Rectal smooth muscle tissue (tissue), 1 donor: ENCODE results near the gene ARHGEF4.
"Not testable (repeated sequence)": the region's sequence is repeated elsewhere in the genome, so short reads cannot be mapped to it uniquely, and the experiment has no call there.

Experiments used
- H3K27ac ChIP-seq: one replicate; pipeline ENCODE4 v1.7.0; 2013; ENCODE audit warnings: low read depth, low read length, inconsistent platforms
- H3K27me3 ChIP-seq: one replicate; pipeline ENCODE4 v1.7.0; 2013; ENCODE audit warnings: low read length; ENCODE audit not compliant: control insufficient read depth, insufficient read depth
- H3K36me3 ChIP-seq: one replicate; pipeline ENCODE4 v1.7.0; 2013; ENCODE audit warnings: low read length; ENCODE audit not compliant: control insufficient read depth, insufficient read depth
- H3K4me1 ChIP-seq: one replicate; pipeline ENCODE4 v1.7.0; 2013; ENCODE audit warnings: low read length; ENCODE audit not compliant: control insufficient read depth, insufficient read depth
- H3K4me3 ChIP-seq: one replicate; pipeline ENCODE4 v1.7.0; 2013; ENCODE audit warnings: low read length
- H3K9ac ChIP-seq: one replicate; pipeline ENCODE4 v1.7.0; 2013; ENCODE audit warnings: low read length

The ARHGEF4 gene

DNA sequence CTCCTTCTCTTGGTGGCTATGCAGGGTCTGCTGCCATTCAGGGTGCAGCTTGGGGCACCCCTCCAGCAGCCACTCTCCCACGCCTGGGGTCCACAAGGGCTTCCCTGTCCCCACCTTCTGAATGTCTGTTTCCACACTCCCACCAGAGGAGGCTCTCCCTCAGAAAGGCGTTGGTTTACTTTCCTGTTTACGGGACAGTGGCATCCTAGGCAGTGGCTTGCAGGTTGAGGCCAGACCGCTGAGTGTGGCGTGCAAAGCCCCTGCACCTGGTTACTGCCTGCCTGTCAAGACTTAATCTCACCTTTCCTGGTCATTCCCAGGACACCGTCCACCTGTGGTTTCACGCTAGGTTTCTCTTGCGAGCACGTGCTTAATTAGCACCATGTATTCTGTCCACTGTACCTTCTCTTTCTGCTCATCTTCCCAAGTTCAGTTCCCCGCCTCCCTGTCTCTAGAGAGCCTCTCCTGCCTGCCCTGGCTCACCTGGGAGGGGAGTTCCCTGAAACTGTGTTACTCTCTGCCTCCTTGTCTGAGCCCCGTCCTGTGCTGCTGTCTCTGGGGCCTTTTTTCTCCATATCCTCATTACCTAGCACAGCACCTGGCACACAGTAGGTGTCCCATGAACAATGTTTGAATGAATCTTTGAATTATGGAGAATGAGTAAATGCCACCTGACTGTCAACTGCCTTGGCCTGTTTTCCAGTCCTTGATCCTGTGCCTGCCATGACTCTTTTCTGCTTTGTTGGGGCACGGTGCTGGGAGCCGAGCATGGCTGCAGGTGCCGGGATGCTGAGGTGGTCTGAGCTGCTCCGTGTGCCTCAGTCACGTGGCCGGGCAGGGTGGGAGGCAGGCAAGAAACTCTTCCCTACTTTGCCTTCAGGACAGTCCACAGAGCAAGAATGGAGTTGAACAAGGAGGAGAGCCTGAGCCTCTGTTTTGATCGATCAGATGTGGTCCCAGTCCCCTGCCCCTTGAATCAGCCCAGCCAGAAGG, 56.4 kb downstream of the ARHGEF4 start:
- no peaks in the 10 kb centered on the region for H3K4me1 ChIP-seq
- H3K27me3 ChIP-seq, result no peaks in the 10 kb centered on the region
- H3K36me3 ChIP-seq, result no peaks in the 10 kb centered on the region
- no peak overlapping the region for H3K9ac ChIP-seq
- H3K4me3 ChIP-seq, result no peak overlapping the region
- no peak overlapping the region for H3K27ac ChIP-seq

DNA sequence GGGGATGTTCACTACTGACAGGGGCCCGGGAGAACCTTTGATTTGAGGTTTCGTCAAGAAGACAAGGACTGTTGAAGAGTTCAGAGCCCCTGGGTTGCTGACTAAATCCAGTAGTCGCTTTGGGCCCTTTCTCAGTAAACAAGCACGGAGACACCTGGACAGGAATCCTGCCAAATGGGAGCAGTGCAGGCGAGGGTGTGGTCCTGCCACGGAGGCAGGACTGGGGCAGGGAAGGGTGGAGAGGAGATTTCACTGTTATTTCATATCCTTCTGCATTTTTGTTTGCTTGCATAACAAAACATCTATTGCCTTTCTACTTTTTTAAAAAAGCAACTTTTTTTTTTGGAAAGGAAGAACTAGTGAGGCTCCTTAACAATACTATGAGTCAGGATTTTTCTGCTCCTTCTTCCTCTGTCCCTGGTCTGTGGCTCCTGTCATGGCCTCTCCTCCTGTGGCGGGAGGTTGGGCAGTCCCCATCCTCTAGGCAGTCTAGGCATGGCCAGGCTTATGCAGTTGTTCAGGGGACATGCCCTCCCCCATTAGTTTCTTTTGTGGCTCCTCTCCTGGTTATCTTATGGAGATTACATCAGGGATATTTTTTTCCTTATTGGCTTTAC, 57.7 kb downstream of the ARHGEF4 start:
- Histone ChIP-seq H3K27me3 (no peaks in the 10 kb centered on the region), H3K36me3 (no peaks in the 10 kb centered on the region), H3K9ac (no peak overlapping the region), H3K27ac (no peak overlapping the region), H3K4me1 (no peaks in the 10 kb centered on the region), H3K4me3 (no peak overlapping the region)

DNA sequence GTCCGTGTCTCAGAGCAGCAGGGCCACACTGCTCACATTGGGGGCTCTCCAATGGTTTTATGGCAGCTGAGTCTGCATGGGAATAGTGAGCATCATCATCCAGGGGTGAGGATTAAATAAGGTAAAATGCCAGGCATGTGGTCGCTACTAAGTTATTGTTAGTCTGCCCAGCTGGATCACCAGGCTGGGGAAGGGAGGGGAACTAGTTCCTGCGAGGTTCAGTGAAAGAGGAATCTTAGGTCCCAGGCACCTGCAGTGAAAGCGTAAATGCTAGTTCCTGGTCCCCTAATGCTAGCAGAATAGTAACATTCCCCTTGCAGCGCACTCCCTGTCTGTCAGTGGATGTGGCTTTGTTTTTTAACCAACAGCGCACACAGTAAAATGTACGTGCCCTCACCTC, 60.1 kb downstream of the ARHGEF4 start:
- Histone ChIP-seq H3K27ac (no peak overlapping the region), H3K27me3 (no peaks in the 10 kb centered on the region), H3K36me3 (no peaks in the 10 kb centered on the region), H3K4me3 (no peak overlapping the region), H3K9ac (no peak overlapping the region), H3K4me1 (no peaks in the 10 kb centered on the region)

DNA sequence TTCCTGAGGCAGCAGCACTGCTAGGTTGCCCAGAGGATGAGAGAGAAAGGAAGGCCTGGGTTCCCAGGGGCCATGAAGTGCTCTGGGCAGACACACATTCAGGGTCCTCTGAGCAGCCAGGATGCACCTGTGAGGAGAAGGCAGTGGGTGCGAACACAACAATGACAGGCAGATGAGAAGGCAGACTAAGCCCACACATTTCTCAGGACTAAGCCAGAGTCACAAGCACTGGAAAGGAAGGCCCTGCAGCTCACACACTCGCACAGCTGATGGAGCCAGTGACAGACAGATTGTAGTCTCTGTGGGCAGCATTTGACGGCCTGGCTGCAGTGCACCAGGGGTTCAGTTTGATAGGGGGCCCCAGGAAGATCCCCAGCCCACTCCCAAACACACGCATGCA, 61.8 kb downstream of the ARHGEF4 start:
- H3K9ac ChIP-seq, result no peak overlapping the region
- H3K27me3 ChIP-seq, result no peaks in the 10 kb centered on the region
- no peaks in the 10 kb centered on the region for H3K4me1 ChIP-seq
- H3K36me3 ChIP-seq, result no peaks in the 10 kb centered on the region
- H3K27ac ChIP-seq, result no peak overlapping the region
- no peak overlapping the region for H3K4me3 ChIP-seq

DNA sequence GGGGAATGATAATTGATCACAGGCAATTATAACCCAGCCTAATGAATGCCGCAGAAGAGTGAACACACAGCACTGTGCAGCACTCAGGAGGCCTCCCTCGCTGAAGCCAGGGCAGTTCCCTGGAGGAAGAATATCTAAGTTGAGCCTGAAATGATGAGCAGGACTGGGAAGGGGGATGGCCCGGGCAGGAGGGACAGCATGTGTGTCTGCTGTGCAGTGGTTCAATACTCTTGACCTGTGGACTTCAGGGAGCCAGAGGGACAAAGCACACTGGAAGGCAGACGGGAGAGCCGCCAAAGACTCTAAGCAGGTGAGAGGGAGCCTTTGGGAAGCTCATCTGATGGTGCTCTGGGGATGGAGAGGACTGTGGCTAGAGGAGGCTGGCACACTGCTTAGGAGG, 62.6 kb downstream of the ARHGEF4 start:
- H3K4me3 ChIP-seq, result no peak overlapping the region
- no peaks in the 10 kb centered on the region for H3K27me3 ChIP-seq
- no peaks in the 10 kb centered on the region for H3K4me1 ChIP-seq
- no peak overlapping the region for H3K27ac ChIP-seq
- H3K9ac ChIP-seq, result no peak overlapping the region
- H3K36me3 ChIP-seq, result no peaks in the 10 kb centered on the region

DNA sequence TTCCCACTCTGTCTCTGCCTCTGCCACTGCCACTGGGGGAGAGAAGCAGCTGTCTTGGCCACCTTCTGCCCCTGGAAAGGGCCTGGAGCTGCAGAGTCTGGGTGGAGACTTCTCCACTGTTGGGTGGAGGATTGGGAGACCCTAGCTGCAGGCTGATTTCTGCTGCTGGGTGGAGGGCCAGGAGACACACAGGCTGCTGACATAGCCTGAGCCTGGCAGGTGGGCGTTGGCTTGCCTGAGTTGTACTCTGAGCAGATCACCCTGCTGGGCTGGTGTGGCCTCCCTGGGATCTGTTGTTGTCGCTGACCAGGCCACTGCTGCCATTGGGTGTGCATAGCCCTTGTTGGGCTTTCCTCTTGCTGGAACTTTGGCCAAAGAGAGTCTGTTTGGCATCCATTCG, 64.3 kb downstream of the ARHGEF4 start:
- H3K9ac ChIP-seq, result no peak overlapping the region
- no peaks in the 10 kb centered on the region for H3K4me1 ChIP-seq
- no peaks in the 10 kb centered on the region for H3K36me3 ChIP-seq
- no peaks in the 10 kb centered on the region for H3K27me3 ChIP-seq
- H3K4me3 ChIP-seq, result no peak overlapping the region
- H3K27ac ChIP-seq, result no peak overlapping the region

DNA sequence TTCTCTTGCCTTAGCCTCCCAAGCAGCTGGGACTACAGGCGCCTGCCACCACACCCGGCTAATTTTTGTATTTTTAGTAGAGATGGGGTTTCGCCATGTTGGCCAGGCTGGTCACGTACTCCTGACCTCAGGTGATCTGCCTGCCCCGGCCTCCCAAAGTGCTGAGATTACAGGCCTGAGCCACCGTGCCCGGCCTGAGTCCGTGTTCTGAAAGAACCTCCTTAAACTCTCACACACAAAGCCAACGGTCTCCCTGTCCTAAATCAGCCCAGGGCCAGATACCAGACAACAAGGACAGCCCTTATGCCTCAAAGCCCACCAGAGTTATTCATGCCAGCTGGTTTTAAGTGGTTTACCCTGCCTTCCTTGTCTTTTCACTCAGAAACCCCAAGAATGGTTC, 64.9 kb downstream of the ARHGEF4 start:
- not testable (repeated sequence) for H3K4me1 ChIP-seq

DNA sequence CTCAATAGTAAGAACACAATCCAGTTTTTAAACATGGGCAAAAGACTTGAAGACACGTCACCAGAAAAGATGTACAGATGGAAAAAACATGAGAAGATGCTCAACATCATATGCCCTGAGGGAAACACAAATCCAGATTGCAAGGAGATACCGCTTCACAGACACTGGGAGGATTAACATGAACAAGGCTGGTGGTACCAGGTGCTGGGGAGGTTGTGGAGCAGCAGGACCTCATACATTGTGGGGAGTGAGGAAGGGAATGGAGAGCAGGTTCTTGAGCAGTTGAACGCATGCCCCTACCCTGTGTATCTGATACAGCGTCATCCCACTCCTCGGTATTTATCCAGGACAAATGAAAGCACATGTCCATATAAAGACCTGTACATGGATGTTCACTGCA, 72.1 kb downstream of the ARHGEF4 start:
- Histone ChIP-seq H3K36me3 (no peaks in the 10 kb centered on the region), H3K4me1 (no peaks in the 10 kb centered on the region), H3K4me3 (no peak overlapping the region), H3K27ac (no peak overlapping the region), H3K27me3 (no peaks in the 10 kb centered on the region), H3K9ac (no peak overlapping the region)

More for the DNA sequence above, 64.9 kb downstream of the ARHGEF4 start:
- not testable (repeated sequence) for H3K27ac ChIP-seq, H3K9ac ChIP-seq, H3K36me3 ChIP-seq, H3K4me3 ChIP-seq, H3K27me3 ChIP-seq

DNA sequence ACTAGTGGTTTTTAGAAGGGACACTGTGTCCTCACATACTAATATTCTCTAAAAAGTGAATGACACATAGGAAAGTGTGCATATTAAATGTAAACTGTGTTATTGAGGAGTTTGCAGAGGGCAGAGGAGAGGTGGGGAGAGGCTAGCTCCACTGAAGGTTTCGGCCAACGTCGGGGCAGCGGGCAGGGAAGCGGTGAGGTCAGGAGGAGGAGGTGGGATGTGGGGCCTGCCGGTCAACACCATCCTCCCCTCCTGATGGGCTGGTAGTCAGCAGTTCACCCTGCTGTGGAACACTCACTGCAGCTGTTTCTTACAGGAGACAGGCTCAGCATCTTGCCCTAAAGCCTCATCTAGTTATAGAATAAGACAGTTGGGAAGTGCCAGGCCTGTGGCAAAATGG, 74.2 kb downstream of the ARHGEF4 start:
- no peak overlapping the region for H3K4me3 ChIP-seq
- H3K27me3 ChIP-seq, result no peaks in the 10 kb centered on the region
- no peak overlapping the region for H3K27ac ChIP-seq
- H3K9ac ChIP-seq, result no peak overlapping the region
- no peaks in the 10 kb centered on the region for H3K4me1 ChIP-seq
- no peaks in the 10 kb centered on the region for H3K36me3 ChIP-seq

DNA sequence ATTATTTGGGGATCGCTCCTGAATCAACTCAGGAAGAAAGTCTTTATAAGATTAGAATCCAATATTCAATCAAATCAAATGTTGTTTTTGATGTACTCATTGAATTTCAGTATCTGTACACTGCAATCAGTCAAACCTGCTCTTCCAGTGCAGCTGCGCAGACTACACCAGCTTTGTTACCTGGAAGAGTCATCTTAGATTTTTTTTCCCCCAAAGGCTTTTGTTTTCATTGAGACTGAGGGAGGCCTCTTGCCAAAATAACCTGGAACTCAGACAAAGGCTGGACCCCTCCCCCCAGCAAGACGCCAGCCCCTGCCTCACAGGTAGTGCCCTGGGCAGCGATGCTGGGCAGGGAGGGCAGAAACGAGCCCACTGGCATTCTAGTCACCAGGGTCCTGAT, 74.8 kb downstream of the ARHGEF4 start:
- no peak overlapping the region for H3K4me3 ChIP-seq
- H3K9ac ChIP-seq, result no peak overlapping the region
- no peak overlapping the region for H3K27ac ChIP-seq
- H3K36me3 ChIP-seq, result no peaks in the 10 kb centered on the region
- no peaks in the 10 kb centered on the region for H3K27me3 ChIP-seq
- no peaks in the 10 kb centered on the region for H3K4me1 ChIP-seq

DNA sequence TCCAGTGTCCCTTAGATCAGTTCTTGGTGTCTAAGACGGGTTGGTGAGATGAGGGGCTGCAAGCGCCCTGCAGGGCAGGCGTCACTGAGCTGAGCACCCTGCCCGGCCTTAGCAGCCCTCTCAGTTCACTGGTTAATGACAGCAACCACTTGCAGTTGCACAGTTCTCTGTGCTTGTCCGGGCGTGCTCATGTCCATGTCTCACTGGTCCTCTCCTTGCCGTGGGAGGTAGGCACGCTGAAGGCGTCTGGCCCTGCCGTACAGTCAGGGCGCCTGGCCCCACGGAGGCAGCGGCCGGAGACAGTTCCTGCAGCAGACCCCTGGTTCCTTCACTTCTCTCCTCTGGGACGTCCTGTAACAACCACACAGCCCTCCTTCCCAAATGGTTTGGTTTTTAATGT, 75.3 kb downstream of the ARHGEF4 start:
- no peak overlapping the region for H3K9ac ChIP-seq
- no peaks in the 10 kb centered on the region for H3K27me3 ChIP-seq
- no peak overlapping the region for H3K27ac ChIP-seq
- no peak overlapping the region for H3K4me3 ChIP-seq
- H3K36me3 ChIP-seq, result no peaks in the 10 kb centered on the region
- H3K4me1 ChIP-seq, result no peaks in the 10 kb centered on the region

DNA sequence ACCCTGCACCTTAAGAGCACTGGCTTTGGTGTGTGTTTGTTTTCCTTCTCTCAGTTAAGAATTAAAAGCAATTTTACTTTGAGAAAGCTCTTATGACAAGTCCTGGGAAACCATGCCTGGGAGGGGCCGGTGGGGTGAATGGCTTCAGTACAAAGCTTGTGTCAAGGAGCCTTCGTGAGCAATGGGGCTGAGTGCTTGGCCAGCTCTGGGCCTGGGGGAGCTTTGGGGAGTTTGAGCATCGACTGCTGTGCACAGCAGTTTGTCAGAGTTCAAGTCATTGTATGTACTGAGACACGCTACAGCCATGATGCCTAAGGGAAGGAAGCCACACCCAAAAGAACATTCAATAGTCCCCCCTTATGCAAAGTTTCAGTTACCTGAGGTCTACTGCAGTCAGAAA, 75.8 kb downstream of the ARHGEF4 start:
- H3K36me3 ChIP-seq, result no peaks in the 10 kb centered on the region
- H3K4me1 ChIP-seq, result no peaks in the 10 kb centered on the region
- H3K4me3 ChIP-seq, result no peak overlapping the region
- H3K9ac ChIP-seq, result no peak overlapping the region
- no peak overlapping the region for H3K27ac ChIP-seq
- no peaks in the 10 kb centered on the region for H3K27me3 ChIP-seq

DNA sequence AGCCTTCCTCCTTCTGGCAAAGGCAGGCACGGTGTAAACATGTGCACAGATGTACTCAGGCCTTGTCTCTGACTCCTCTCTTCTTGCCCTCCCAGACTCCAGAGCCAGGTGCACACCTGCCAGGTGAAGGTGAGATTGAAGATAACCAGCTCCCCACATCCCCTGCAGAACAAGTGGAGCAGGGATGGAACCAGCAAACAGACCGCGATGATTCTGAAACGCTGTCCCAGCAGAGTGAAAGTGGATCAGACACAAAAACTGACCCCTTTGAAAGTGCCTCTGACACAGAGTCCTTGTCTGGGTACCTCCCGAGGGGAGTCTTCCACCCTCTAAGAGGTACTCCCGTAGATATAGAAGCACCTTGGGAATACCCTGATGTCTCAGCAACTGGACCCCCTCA, 77.2 kb downstream of the ARHGEF4 start:
- no peak overlapping the region for H3K27ac ChIP-seq
- no peak overlapping the region for H3K9ac ChIP-seq
- H3K4me1 ChIP-seq, result no peaks in the 10 kb centered on the region
- no peak overlapping the region for H3K4me3 ChIP-seq
- H3K27me3 ChIP-seq, result no peaks in the 10 kb centered on the region
- no peaks in the 10 kb centered on the region for H3K36me3 ChIP-seq
